COLO829 (cell line): Measurements from ENCODE around the gene NDUFC1.
A peak's percentile ranks its signal among the peaks of the same experiment; 100 is the strongest.
"Not testable (repeated sequence)": the region's sequence is repeated elsewhere in the genome, so short reads cannot be mapped to it uniquely, and the experiment has no call there.

ENCODE experiments used
- DNase-seq: peaks from one replicate; pipeline ENCODE4 v3.0.0; 2012; ENCODE audit warnings: low spot score

NDUFC1 gene

GRCh38 chr4:139297001-139297410 is 5.3 kb downstream of the NDUFC1 start:
- DNase-seq, result no peak

GRCh38 chr4:139295942-139296299 is 6.4 kb downstream of the NDUFC1 start:
- DNase-seq, result no peak

GRCh38 chr4:139295206-139295941 is 6.9 kb downstream of the NDUFC1 start:
- DNase-seq, result peak; percentile 82

GRCh38 chr4:139286186-139286698 is 16.0 kb downstream of the NDUFC1 start:
- DNase-seq, result no peak

DNA sequence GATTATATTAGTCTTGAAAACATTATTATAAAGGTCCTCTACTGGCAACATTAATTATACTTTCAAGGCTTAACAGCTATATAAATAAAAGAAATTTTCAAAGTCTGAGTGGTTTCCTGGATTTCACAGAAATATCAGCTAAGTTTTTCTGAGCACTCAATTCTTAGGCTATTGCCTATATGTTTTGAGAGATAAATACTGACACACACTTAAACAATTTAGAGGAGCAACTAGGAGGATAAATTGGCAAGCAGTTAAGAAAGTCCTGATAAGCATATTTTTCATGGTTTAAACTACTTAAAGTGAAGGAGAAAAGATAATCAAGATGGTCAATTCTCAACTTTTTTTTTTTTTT is 19.6 kb downstream of the NDUFC1 start:
- DNase-seq, result no peak

GRCh38 chr4:139282065-139282720 is 20.1 kb downstream of the NDUFC1 start:
- no peak for DNase-seq

DNA sequence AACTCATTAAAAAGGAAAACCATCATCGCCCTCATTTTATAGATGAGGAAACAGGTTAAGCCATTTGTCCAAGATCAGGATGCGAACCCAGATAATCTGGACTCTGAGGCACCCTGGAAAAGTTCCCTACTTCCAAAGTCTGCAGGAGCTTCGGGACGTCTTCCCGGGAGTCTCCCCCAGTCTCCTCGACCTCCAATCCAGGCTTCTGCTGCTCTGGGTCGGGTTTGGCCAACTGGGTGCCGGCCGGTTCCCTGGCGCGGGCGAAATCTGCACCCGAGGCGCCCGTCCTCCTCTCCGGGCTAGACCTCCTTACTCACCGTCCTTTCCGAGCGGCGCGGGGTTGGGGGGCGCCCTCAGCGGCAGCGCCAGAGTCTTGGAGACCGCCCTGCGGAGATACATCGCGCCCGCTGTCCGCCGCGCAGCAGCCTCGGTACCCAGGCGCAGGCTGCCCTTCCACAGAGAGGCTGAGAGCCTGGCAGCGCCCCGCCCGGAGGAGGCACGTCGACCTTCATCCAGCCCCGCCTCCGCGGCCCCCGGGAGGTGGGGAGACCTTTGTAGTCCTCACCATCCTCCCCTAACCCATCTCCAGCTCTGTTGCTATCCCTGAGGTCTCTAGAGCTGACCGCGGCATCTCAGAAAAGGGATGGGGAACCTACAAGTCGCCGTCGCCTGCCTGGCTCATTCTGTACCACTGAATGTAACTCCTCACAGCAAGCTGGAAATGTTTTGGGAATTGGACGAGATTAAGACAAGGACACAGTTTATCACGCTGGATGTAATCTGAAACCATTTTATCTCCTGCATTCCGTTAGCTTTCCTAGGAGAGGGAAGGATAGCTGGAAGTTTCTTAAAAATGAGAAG is 22.3 kb downstream of the NDUFC1 start, which contains the start of gene MGARP:
MGARP (minus strand) TSS at position 466 of the 861 bp plus-strand sequence; CDS start at position 399, 67 bp downstream.
- DNase-seq, result no peak

GRCh38 chr4:139278912-139279759 is 23.1 kb downstream of the NDUFC1 start:
- no peak for DNase-seq

DNA sequence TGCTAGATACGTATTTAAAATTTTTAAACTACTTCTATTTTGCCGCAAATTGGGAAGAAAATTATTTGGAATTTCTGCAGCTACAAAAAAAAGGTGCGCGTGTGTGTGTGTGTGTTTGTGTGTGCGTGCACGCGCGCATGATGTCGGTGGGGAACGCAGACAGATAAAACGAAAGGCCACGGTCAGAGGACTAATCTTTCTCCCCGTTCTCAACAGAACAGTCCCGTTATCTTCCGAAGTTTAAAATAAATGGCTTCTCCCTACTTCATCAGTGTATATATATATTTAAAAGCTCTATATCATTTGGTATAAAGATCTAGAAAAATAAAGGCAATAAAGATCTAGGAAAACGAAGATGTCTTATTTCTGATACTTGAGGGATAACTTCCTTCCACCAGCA is 23.8 kb downstream of the NDUFC1 start:
- DNase-seq, result no peak

GRCh38 chr4:139275281-139275735 is 27.0 kb downstream of the NDUFC1 start:
- no peak for DNase-seq

GRCh38 chr4:139274790-139275189 is 27.5 kb downstream of the NDUFC1 start:
- no peak for DNase-seq

GRCh38 chr4:139273835-139274234 is 28.4 kb downstream of the NDUFC1 start:
- no peak for DNase-seq

GRCh38 chr4:139267301-139267700 is 35.0 kb downstream of the NDUFC1 start:
- DNase-seq, result no peak

GRCh38 chr4:139266583-139267257 is 35.6 kb downstream of the NDUFC1 start:
- peak; percentile 58 for DNase-seq

GRCh38 chr4:139266208-139266582 is 36.1 kb downstream of the NDUFC1 start:
- no peak for DNase-seq

DNA sequence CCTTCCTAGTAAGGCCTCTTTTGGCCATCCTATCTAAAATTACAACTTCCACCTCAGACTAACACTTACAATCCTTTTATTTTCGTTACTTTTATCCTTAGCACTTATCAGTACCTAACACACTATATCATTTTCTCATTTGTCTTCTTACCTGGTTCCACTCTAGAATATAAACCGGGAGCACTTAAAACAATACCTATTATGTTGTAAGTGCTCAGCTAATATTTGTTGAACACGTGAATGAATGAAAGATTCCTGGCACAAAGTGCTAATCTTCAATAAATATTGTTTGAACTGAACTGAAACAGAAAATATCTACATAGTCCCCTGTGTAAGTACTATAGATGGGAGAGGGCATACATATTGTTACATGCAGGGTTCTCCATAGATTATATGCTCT is 36.6 kb downstream of the NDUFC1 start:
- DNase-seq, result no peak

GRCh38 chr4:139256349-139256748 is 45.9 kb downstream of the NDUFC1 start:
- no peak for DNase-seq

- DNase-seq, result not testable (repeated sequence)
These were observed 46.7 kb downstream of the NDUFC1 start for GRCh38 chr4:139255581-139255980.

DNA sequence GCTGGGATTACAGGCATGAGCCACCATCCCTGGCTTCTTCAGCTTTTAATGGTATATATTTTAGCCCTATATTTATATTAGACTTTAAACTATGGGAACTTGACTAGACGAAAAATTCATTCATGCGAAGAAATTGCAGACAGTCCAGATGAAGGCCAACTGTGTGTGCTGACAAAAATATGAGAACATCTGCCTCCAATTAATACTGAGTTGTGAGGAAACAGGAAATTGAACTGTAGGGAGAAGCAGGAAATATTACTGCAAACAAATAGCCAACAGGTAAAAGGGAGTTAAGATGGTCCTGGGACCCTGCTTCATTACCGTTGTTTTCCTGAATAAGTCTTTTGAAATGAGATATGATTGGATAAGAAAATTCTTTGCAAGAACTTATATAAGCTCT is 48.6 kb downstream of the NDUFC1 start:
- no peak for DNase-seq

DNA sequence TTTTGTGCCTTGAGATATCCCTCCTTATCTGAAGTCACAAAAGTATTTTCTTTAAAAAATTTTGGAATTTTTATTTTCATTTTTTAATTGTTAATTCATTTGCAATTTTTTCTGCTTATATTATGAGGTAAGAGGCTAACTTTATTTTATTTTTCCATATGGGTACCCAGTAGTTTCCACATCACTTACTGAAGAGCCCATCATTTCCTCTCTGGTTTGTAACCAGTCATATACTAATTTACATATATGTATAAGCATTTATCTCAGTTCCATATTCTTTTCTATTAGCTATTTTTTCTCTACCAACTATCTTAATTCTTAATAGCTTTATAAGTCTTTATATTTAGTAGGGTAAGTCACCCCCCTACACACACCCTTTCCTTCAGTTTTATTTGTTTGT is 49.2 kb downstream of the NDUFC1 start:
- DNase-seq, result no peak

GRCh38 chr4:139247700-139248238 is 54.5 kb downstream of the NDUFC1 start:
- DNase-seq, result no peak
